Umbilical cord (tissue), 2 donors: ENCODE results near the gene TP53I11. TPM values are rescaled to one million over a fixed set of nuclear protein-coding genes. Genes with fewer than 3 reads are reported as not detected.

ENCODE experiments used
- DNase-seq: peaks from one replicate; pipeline ENCODE4 v3.0.0-alpha.2; 2015; ENCODE audit warnings: low spot score
- total RNA-seq: library from RNA; depleted of rRNA; stranded (reverse); fragments of >200 nt; gene quantifications from one replicate; pipeline ENCODE4 v1.2.3, GENCODE V29; 2014; ENCODE audit warnings: low replicate concordance; ENCODE audit not compliant: insufficient read depth

TP53I11 gene
- total RNA-seq, 1 donor from 2014 or later = 16.4 TPM

DNA sequence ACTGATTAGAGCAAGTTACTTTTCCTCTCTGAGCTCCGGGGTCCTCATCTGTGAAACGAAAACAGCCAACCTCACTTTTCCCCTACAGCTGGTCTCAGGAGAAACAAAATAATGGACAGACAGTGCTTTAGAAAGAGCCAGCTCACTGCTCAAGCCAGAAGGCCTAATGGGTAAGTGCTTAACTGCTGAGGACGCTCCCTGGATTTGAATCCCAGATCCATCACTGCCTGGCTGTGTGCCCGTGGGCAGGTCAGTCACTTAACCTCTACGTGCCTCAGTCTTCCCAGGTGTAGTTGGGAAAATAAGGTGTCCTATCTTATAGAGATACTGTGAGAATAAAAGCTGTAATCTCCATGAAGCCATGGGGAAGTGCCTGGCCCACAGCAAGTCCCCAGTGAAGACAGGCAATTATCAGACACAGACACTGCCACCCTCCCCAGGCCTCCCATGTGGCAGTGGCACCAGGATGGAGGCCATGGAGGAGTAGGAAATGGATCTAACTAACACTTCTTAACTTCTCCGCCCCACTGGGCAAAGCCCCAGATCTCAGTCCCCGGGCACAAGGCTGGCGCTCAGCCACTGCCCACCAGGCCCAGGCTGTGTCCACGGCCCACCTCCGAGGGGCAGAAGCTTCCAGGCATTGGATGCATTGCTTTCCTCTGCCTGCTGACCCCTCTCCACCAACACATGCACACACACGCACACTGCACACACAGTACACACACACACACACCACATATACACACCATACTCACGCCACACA is 9.2 kb downstream of the TP53I11 start:
- DNase-seq = no peak

DNA sequence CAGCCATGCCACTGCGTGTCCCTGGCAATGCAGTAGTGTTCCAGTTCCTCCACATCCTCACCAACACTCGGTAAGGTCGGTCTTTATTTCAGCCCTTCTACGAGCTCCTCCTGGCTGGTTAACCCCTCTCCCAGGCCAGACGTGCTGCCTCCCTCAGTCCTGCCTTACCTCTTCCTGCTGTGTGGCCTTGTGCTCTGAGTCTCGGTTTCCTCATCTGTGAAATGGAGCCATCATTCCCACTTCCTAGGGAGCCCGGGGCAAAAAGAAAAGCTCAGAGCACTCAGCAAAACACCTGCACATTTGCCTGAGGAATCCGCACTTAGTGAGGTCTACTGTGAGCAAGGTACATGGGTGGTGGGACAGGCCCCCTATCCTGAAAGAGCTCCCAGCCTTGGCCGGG is 9.8 kb downstream of the TP53I11 start:
- DNase-seq = no peak

DNA sequence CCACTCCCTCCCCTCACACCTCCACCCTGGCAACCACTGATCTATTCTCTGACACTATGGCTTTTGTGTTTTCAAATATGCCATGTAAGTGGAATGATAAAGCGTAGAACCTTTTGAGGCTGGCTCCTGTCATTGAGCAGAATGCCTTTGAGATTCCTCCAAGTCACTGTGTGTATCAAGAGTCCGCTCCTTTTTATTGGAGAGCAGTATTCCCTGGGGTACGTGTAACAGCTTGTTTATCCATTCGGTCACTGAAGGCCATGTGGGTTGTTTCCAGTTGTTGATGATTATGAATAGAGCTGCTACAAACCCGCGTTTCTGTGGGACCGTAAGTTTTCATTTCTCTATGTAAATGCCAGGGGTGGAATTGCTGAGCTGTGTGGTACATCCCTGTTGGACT is 10.3 kb downstream of the TP53I11 start:
- no peak for DNase-seq

DNA sequence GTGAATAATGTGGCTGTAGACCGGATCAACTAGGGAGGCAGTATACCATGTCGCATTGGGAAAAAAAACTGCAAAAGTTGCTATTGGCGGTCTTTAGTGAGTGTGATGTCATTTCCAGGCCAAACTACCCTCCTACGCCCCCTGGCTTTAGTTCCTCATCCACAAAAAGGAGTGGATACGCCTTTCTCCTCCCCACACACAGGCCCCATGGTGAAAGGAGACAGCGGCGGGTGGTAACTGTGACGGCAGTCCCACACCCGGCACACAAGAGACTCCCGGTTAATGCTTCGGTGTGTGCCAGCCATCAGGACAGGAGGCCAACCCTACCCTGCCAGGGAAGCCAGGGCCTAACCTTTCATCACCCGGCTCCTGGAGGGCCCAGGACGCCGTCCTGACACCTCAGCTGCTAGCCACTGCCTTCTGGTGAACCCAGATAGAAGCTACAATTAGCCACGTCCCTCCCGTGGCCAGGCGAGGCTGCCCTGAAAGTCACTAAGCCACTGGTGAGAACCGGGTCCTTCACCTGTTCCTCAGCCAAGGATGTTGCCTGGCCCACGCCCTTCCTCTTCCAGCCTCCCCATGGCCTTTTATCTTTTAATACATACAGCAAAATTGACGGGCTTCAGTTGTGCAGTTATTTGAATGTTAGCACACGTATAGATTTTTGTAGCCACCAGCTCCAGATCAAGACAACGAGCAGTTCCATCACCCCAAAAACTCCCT is 10.8 kb downstream of the TP53I11 start:
- DNase-seq = no peak

DNA sequence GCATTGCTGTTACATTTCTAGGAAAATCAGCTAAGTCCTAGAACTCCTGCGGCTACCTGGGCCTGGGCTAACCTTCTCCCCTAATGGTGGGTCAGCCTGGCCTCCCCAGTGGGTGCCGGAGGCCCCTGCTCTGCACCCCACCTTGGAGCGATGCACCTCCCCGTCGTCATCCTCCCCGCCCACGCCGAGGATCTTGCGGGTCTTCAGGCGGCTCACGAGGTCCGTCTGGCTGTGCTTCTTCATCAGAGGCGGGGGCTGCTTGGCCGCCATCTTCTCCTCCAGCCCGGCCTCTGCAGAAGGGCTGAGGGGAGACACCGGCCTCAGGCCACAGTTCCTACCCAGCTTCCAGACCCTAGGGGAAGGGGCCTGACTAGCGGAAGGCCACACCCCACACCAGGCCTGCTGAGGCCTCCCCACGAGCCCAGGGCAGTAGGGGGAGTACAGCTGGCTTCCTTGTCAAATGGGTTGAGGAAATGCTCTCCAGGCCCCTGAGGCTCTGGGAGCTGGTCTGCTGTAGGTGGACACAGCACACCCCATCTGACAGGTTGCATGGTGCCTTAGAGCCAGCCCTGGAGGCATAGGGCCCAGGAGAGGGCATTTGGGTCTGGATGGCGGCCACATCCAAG is 12.5 kb downstream of the TP53I11 start:
- DNase-seq = no peak

DNA sequence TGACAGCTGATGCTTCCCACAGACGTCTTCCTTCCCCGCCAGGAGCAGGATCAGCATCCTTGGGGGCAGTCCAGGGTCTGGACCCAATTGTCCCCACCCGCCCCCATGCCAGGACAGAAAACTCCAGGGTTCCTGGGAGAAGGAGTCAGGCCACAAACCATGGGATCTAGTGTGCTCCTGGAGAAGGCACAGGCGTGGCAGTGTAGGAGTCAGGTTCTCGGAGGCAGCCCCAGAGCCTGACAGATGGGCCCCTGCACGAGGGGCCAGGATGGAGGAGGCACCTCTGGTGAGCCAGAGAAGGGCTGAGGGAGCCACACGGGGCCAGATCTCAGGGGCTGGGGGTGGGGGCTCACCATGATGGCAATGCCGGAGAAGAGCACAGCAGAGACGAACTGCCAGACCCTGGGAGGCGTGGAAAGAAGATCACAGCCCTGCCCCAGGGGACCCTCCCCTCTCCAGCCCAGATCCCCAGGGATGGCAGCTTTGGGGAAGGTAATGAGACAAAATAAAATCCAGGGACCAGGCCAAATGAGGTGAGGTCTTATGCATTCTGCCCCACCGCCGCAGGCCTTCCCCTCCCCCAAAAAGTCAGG is 13.6 kb downstream of the TP53I11 start:
- no peak for DNase-seq

DNA sequence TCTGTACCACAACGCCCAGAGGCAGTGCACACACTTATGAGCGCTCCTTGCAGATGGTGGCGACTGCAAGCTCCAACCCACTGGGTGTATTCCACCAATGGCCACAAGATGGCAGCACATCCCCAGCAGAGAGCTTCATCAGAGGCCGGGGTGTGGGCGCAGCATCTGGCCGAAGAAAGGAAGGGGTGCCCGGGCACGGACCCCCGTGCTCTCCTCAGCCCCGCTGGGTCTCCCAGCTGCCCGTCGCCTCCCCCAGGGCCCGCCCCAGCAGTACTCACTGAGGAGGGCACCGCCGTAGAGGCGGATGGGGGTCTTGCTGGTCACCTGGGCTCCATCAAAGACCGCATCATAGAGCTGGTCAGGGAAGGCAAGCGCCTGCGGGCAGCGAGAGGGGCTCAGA is 14.2 kb downstream of the TP53I11 start:
- peak; percentile 87 for DNase-seq

DNA sequence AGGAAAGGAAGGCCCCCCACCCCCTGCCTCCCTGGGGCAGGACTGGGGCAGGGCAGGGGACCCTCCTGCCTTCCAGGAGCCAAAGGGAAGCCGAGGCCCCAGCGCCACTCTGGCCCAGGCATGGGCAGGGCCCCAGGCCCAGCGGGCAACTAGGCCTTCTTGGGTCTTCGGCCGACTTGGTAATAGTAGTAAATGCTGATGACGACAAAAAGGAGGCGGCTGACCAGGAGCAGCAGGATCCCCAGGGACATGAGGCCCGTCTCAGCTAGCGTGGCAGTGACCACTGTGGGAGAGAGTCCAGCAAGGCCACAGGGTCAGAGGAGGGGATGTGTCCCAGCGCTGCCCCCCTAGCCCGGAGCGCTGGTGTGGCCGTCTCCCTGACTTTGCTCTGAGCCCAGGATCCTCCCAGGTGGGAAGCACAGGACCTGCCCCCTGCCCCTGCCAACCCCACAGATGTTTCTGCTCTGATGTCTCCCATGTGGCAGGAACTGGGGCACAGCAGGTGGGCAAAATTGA is 15.9 kb downstream of the TP53I11 start:
- no peak for DNase-seq

DNA sequence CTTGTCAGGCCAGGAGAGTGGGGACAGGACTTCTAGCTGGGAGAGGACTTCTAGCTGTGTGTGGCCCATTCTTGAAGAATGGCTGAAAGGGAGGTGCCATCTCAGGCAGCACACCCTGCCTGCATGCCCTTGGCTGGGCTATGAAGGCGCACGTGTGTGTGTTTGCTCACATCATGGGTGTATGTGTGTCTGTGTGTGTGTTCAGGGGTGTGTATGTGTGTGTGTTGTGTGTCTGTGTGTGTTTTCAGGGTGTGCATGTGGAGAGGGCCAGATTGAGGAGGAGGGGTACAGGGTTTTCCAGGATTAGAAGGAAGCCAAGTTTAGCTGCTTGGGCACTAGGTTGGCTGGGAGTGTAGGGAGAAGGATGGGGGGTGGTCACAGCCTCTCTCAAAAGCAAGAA is 16.6 kb downstream of the TP53I11 start:
- DNase-seq = no peak

DNA sequence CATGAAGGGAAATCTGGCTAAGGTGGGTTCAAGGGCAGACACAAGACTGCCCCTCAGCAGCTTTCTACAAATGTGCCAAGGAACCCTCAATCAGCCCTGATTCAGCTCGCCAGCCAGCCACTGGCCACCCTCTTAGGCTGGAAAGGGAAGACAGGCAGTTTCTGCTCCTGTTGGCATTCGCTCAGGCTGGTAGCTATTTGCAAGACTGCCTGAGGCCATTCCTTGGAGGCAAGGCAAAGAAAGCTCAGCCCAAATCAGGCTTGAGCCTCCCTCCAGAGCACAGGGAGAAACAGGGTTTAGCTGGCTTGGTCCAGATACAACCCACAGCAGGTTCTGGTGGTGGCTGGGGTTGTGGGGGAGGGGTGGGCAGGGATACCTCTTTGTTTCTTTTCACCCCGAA is 19.2 kb downstream of the TP53I11 start:
- no peak for DNase-seq

DNA sequence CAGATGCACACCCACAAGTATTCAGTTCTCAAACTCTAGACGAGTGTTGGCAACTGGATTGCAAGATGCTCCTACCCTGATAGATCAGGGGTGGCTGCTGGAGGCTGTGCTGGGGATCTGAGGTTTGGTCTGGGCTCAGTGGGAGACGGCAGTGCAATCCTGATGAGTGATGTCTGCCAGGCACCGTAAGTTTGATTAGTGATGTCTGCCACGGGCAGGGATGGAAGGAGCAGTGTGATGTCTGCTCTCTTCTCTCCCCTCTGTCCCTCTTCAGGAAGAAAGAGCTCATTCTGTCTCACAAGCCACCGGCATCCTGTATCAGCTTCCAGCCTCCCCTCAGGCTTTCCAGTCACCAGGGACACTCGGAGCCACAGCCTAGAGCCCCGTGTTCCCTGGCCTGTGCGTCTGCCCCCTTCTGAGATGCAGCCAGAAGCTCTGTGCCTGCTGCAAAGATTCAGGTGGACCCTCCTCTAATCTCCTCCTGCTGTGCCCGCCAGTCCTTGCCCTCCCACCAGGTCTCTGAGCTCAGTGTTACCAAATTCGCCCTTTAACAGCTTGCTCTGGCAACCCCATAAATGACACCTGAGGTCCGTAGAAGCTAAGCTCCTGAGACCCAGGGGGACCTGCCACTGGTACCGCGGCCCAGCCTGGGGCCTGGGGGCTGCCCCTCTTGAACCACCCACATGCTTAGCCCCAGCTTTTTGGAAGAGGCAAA is 19.9 kb downstream of the TP53I11 start:
- DNase-seq = no peak

DNA sequence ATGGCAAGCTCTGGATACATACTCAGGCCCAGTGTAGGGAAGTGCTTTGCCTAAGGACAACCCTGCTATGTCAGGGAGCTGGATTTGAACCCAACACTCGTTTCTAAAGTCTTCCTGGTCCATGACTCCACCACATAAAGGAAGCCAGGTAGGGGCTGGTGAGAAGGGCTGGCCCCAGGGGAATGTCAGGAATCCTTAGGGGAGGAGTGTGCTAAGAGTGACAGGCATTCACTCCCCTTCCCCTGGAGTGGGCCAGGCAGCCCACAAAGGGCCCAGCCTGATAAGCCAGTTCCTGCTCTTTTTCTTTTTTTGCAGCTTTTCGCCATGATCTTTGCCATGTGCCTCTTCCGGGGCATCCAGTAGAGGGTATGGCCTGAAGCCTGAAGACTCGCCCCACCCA is 21.9 kb downstream of the TP53I11 start:
- DNase-seq = no peak

DNA sequence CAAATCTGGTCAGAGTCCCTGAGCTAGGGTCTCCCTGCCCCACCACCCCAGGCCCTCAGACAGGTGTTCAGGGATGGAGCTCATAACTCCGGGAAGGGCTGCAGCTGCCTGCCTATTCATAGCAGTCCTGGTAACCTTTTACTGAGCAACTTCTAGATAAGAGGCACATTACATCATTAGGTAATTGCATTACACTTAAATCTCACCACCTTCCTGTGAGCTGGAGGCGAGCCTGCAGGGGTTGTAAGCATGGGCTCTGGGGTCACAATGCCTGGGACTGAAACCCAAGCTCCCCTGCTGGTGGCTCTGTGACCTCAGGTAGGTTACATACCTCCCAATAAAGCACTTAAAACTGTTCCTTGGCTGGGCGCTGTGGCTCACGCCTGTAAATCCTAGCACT is 22.5 kb downstream of the TP53I11 start:
- DNase-seq = no peak

DNA sequence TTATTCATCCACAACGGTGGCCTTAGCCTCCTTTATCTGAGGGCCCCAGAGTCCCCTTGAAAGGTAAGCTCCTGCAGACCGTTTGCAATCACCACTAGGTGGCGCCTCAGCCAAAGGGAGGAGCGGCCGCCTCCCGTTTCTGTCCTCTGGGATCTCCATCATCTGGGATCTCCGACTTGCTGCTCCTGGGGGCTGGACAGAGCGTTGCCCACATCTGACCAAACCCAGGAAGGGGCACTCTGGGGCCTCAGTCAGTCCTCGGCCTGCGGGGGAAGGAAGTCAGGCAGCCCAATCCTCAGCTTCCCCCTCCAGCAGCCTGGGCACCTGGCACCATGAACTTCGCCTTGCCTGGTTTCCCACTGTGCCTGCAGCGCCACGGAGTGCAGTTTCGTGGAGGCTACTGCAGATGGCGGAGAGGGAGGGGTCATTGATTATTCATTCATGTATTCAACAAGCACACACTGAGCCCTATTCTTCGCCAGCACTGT is 23.5 kb downstream of the TP53I11 start:
- peak; percentile 57 for DNase-seq

DNA sequence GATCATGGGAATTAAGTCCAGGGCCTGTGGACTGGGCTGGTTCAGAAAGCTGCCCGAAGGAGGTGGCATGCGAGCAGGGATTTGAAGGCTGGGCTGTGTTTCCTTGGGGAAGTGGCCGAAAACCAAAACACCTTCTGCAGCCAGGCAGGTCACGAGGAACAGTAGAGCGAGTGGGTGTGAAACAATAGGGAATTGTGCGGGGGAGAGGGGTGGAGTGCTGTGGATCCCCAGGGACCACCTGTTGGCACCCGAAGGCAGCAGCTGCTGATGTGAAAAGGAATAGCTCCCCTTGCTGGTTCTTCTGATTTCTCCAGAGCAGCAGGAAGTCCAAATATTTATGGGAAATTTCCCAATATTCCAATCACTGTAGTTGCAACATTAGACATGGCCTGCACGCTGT is 24.6 kb downstream of the TP53I11 start:
- no peak for DNase-seq

DNA sequence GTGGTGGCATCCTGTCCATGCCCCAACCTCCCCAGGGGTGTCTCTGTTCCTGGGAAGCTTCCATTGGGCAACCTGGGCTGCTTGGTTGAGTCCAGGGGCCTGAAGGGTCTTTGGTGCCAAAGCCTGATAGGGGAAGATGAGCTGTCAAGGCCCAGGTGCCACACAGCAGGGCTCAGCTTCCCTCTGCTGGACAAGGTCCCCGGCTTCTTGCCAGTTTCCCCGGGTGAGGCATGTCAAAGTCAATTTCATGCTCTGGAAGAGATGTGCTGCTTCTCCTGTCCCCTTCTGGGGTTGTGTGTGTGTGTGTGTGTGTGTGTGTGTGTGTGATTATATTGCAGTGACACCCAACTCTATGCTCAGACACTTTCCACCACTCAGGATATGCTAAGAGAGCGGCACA is 26.9 kb downstream of the TP53I11 start:
- DNase-seq = no peak

DNA sequence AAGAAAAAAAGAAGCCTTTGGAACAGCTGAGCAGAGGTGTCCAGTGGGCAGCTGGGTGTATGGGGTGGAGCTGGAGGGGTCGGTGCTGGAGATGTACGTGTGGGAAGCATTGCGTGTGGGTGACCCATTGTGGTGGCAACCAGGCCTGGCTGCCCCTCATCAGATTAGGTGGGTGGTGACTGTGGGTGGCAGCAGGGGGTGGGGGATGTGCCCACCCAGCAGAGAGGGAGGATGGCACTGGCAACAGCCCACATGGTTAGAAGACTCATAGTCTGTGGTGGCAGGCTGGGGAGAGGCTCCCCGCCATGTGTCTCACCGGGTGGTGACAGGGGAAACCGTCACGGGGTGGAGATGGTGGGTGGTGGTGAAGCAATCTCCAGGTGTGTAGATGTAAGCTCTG is 27.6 kb downstream of the TP53I11 start:
- no peak for DNase-seq

DNA sequence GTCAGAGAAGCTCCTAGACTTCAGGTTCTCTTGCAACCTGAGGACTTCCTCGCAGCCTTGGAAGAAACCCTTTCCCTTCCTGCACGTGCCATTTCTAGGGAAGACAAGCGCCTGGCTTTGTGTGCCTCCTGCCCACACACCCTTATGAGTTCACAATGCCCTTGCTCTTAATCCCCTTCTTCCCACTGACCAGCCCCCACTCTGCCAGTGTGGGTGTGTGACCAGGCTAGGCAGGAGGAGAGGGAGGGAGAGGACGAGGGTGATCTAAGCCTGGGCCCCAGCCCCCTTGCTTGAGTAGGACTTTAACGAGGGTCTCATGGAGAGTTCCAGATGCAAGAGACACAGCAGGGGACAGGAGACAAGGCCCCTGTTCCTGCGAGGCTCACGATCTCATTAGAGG is 30.2 kb downstream of the TP53I11 start:
- no peak for DNase-seq

DNA sequence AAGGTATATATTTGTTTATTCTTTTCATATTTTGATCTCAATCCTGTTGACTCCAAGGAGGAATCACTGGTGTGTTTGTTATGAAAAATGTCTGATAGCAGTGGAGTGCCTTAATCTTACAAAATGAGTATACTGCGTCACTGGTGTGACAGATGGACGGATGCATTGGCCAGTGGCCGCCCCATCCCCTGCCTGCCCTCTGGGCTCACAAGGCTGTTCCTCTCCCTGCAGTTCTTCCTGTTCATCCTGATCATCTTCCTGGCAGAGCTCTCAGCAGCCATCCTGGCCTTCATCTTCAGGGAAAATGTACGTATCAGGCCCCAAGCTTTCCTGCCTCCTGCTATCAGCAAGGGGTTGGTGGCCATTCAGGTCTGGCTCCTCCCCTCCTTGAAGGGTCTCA is 32.9 kb downstream of the TP53I11 start:
- DNase-seq = no peak

DNA sequence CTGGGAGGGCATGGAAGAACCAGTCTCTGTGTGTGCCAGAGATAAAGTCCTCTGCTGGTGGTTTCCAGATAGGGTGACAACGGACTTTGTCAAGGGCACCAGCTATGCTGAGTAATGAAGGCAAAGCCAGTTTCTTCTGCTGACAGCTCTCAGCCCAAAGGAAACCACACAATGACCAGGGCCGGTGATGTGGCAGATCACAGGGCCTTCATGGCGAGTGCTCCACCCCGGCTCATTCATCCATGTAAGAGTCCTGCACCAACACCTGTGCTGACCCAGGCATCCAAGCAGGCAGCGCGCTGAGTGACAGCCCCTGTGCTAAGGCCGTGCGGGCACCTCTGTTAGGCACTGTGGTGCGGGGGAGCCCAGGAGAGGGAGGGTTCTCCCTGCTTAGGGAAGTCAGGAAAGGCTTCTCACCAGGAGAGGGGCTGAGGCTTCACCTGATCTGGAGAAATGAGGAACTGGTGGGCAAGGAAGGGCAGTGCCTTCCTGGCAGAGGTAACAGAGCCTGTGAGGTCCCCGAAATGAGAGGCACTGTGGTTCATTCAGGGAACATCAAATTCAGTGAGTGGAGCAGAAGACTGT is 33.8 kb downstream of the TP53I11 start:
- DNase-seq = no peak

DNA sequence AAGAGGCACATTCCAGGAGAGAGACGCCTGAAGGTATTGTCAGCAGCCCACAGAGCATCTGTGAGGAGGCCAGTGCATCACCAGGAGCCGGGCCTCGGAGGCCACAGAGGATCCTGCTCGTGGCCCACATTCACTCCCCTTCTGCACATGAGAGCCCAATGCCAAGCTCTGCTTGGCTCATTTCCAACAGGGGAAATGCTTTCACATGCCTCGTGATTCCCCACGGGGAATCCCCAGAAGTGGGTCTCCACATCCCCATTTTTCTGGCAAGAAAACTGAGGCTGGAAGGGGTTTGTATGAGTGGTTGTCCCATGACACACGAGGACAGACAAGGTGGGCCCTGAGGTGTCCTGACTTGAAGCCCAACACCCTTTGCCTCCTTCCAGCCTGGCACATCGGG is 34.4 kb downstream of the TP53I11 start:
- DNase-seq = no peak
